B cell (primary cell): Measurements from ENCODE around the gene PGAM1.

Experiments used
- CTCF ChIP-seq: fragments of 200-600 bp; IDR thresholded peaks from one replicate; pipeline ENCODE4 v1.8.0; 2022; ENCODE audit warnings: antibody characterized with exemption, mild to moderate bottlenecking
- EZH2 ChIP-seq: IDR thresholded peaks from 2 replicates; pipeline ENCODE4 v1.6.1; 2012; ENCODE audit warnings: borderline replicate concordance, low read depth, mild to moderate bottlenecking, moderate library complexity, low read length; ENCODE audit not compliant: insufficient read depth, poor library complexity, severe bottlenecking

DNA sequence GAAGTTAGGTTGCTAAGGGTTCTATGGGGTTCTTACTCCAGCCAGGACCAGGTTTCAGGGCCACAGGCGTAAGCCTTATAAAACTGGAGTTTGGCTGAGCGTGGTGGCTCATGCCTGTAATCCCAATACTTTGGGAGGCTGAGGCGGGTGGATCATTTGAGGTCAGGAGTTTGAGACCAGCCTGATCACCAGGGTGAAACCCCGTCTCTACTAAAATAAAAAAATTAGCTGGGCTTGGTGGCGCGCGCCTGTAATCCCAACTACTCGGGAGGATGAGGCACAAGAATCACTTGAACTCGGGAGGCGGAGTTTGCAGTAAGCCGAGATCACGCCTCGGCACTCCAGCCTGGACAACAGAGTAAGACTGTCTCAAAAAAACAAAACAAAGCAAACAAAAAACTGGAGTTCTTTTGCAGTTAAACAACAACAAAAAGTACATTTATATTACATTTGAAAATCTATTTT is 24.5 kb upstream of the PGAM1 start:
- TF ChIP-seq EZH2 (no peak), CTCF (no peak)
